COR-L47 (cell line): ENCODE results near the gene C12orf76.
A peak's percentile ranks its signal among the peaks of the same experiment; 100 is the strongest.

Source experiments
- DNase-seq: peaks from one replicate; lab custom pipeline; 2025; lab: John Stamatoyannopoulos, UW

C12orf76 gene

GRCh38 chr12:109995686-109996482, 52.4 kb downstream of the C12orf76 start, which contains the start of gene GIT2:
Gene GIT2 (minus strand): TSS chr12:109996368. CDS start chr12:109996224, 144 bp downstream.
- peak; percentile 95 for DNase-seq

GRCh38 chr12:109995361-109995685, 53.0 kb downstream of the C12orf76 start:
- no peak for DNase-seq

- DNase-seq = no peak
Observed at GRCh38 chr12:109994401-109995175, 53.7 kb downstream of the C12orf76 start.

GRCh38 chr12:109993091-109993490, 55.2 kb downstream of the C12orf76 start:
- DNase-seq = no peak

GRCh38 chr12:109991586-109991985, 56.7 kb downstream of the C12orf76 start:
- DNase-seq = no peak
